D721Med (cell line): ENCODE data around the gene METAP1D.

Experiments used
- DNase-seq: peaks from one replicate; pipeline ENCODE4 v3.0.0; 2011; ENCODE audit warnings: low spot score; ENCODE audit not compliant: insufficient read length
- FAIRE-seq: peaks from 2 replicates; lab custom pipeline; 2011; peaks lifted over from hg19 to GRCh38; lab: Jason Lieb, UNC
- TF ChIP-seq, protein P1 (sequence below): IDR thresholded peaks from 2 replicates; pipeline ENCODE4 v1.5.1; 2012; ENCODE audit warnings: mild to moderate bottlenecking, control low read depth; ENCODE audit not compliant: insufficient read depth; ENCODE audit errors: missing control alignments

The METAP1D gene

DNA sequence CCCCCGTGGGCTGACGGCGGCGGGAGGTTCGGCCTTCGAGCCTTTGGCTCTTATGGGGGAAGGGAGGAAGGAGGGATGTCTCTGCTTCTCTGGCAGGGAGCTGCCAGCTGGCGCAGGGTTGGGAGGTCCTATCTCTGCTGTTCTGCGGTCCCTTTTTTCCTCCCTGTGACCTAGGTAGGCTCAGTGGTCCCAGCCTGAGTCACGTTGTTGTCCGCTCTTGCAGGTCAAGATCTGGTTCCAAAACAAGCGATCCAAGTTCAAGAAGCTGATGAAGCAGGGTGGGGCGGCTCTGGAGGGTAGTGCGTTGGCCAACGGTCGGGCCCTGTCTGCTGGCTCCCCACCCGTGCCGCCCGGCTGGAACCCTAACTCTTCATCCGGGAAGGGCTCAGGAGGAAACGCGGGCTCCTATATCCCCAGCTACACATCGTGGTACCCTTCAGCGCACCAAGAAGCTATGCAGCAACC, 88.1 kb downstream of the METAP1D start:
- DNase-seq (no peak), FAIRE-seq (no peak)
- TF ChIP-seq, protein P1, sequence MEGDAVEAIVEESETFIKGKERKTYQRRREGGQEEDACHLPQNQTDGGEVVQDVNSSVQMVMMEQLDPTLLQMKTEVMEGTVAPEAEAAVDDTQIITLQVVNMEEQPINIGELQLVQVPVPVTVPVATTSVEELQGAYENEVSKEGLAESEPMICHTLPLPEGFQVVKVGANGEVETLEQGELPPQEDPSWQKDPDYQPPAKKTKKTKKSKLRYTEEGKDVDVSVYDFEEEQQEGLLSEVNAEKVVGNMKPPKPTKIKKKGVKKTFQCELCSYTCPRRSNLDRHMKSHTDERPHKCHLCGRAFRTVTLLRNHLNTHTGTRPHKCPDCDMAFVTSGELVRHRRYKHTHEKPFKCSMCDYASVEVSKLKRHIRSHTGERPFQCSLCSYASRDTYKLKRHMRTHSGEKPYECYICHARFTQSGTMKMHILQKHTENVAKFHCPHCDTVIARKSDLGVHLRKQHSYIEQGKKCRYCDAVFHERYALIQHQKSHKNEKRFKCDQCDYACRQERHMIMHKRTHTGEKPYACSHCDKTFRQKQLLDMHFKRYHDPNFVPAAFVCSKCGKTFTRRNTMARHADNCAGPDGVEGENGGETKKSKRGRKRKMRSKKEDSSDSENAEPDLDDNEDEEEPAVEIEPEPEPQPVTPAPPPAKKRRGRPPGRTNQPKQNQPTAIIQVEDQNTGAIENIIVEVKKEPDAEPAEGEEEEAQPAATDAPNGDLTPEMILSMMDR = no peak

DNA sequence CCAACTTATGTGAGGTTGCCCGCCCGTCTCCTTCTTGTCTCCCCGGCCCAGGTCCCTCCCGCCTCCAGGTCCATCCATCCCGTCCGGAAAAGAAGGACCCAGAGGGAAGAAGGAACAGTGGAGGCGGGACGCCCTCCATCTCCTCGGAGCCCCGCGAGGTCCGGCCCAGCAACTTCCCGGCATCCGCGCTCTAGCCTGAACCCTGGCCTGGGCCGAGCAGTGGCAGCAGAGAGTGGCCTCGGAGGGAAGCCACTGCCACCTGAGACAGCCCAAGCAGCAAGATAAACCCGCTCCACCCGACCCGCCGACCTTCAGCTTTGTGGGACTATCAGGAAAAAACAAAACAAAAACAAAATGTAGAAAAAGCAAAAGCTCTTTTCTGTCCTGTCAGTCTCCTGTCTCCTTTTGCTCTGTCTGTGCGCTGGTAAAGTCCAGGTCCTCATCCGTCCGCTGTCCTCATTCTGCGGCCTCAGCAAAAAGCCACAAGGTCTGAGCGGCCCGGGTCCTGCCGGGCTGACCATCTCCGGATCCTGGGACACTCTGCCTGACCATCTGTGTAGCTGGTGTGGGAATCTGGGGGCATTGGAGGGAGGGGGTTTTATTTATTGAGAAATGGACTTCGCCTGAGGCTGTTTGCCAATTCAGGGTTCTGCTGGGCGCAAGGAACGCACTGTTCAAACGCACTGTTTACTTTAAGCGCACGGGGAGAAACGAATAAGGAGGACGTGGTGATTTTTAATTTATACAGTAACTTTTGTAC, 88.7 kb downstream of the METAP1D start:
- FAIRE-seq = no peak
- no peak for DNase-seq
- TF ChIP-seq, protein P1 = no peak

GRCh38 chr2:172089005-172089504, 89.3 kb downstream of the METAP1D start:
- DNase-seq (peak; percentile 52), FAIRE-seq (no peak)
- TF ChIP-seq, protein P1 = no peak

- no peak for FAIRE-seq
- no peak for DNase-seq
- TF ChIP-seq, protein P1 = no peak
Observed at GRCh38 chr2:172089633-172090032, 89.9 kb downstream of the METAP1D start.

DNA sequence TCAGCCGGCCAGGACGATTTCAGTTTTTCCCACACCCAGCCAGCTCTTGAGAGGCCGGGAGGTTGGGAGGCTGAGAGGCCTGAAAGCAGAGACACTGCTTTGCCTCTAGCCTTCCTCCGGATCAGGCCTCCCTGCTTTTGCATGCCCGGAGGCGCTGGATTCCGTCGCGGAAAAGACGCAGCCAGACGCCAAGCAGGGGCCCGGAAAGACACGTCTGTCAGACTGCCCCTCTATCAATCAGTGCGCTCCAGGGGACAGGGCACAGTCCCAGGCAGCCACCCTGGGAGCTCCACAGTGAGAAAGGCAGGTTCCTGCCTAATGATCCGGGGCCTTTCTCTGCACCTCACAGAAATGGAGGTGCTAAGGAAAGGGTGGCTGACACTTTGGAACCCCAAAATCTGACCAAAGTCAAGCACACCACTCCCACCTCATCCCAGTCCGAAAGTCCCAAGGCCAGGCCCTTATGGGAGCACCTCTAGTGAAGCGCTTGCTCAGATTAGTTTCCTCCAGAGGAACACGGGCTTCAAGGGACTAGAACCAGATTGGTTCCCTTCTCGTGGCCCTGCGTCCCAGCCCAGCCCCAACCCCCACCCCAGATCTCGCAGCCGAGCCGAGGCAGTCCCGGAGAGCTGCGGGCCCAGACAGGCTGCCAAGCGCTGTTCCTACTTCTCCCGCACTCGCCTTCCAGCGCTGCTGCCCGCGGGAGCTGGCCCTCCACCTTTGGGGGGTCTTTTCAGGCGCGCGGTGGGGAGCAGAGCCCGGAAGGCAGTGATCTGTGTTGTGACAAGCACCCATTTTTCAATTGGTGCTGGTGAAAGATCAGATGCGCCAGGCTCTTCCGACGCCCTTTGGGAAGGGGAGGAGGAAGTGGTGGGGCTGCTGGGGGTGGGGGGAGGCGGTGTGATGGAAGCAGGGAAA, 90.5 kb downstream of the METAP1D start:
- TF ChIP-seq, protein P1 = no peak
- DNase-seq (no peak), FAIRE-seq (no peak)

DNA sequence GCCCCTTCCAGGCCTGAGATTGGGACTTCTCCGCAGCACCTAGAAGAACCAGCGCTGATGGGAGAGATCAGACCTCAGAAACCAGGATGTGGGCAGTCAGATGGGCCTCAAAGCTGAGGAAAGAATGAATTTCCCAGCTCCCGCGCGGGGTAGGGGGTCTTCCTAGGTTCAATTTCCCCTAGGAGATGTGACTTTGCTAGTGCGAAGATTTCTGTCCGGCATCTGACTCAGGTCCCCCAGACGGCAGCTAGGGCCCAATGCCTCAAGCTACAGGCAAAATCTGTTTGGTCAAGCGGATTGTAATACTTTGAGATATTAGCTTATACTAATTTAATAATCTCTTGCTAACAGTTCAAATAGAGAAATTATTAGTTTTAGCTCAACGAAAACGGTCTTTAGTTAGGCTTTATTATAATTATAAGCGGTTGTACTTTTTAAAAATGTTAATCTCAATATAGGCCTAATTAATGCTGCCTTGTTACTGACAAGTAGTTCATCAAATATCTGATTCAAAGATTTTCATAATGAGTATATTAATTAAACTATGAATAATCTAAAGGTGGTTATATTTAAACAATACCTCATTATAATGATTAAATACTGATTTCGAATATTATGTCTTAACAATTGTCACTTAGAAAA, 91.4 kb downstream of the METAP1D start:
- TF ChIP-seq, protein P1 = no peak
- DNase-seq (no peak), FAIRE-seq (no peak)
